Measurements from ENCODE around the gene SH3RF3.

DNA sequence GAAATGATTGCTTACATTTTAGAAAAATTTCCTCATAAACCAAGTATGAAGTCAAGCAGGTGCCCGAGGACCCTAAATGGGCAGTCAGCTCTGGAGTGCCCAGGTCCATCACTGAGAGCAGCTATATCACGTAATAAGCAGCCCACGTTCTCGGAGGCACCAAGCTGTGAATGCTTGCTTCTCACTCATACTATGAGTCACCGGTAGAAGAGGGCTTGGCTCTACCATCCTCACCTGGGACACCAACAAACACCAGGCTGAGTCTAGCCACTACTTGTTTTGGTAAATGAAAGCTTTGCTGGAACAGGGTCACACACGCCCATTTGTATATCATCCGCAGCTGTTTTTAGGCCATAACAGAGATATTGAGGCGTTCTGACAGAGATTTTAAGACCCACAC lies 277.3 kb downstream of the SH3RF3 start:
- TF ChIP-seq, protein P1, sequence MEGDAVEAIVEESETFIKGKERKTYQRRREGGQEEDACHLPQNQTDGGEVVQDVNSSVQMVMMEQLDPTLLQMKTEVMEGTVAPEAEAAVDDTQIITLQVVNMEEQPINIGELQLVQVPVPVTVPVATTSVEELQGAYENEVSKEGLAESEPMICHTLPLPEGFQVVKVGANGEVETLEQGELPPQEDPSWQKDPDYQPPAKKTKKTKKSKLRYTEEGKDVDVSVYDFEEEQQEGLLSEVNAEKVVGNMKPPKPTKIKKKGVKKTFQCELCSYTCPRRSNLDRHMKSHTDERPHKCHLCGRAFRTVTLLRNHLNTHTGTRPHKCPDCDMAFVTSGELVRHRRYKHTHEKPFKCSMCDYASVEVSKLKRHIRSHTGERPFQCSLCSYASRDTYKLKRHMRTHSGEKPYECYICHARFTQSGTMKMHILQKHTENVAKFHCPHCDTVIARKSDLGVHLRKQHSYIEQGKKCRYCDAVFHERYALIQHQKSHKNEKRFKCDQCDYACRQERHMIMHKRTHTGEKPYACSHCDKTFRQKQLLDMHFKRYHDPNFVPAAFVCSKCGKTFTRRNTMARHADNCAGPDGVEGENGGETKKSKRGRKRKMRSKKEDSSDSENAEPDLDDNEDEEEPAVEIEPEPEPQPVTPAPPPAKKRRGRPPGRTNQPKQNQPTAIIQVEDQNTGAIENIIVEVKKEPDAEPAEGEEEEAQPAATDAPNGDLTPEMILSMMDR (IDR thresholded peaks at IDR 0.05): no peak
- no peak for TF ChIP-seq JUND (IDR thresholded peaks at IDR 0.05)
- TF ChIP-seq, protein P2, sequence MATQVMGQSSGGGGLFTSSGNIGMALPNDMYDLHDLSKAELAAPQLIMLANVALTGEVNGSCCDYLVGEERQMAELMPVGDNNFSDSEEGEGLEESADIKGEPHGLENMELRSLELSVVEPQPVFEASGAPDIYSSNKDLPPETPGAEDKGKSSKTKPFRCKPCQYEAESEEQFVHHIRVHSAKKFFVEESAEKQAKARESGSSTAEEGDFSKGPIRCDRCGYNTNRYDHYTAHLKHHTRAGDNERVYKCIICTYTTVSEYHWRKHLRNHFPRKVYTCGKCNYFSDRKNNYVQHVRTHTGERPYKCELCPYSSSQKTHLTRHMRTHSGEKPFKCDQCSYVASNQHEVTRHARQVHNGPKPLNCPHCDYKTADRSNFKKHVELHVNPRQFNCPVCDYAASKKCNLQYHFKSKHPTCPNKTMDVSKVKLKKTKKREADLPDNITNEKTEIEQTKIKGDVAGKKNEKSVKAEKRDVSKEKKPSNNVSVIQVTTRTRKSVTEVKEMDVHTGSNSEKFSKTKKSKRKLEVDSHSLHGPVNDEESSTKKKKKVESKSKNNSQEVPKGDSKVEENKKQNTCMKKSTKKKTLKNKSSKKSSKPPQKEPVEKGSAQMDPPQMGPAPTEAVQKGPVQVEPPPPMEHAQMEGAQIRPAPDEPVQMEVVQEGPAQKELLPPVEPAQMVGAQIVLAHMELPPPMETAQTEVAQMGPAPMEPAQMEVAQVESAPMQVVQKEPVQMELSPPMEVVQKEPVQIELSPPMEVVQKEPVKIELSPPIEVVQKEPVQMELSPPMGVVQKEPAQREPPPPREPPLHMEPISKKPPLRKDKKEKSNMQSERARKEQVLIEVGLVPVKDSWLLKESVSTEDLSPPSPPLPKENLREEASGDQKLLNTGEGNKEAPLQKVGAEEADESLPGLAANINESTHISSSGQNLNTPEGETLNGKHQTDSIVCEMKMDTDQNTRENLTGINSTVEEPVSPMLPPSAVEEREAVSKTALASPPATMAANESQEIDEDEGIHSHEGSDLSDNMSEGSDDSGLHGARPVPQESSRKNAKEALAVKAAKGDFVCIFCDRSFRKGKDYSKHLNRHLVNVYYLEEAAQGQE (IDR thresholded peaks at IDR 0.05; ENCODE audit: low read depth, low read length): no peak

Data from SK-N-SH (cell line).